IPS DF 19.7 (cell line): ENCODE data around the gene PPM1J.
"Not testable (repeated sequence)": the region's sequence is repeated elsewhere in the genome, so short reads cannot be mapped to it uniquely, and the experiment has no call there.

Experiments used
- DNase-seq: peaks from one replicate; pipeline ENCODE4 v3.0.0-alpha.2; 2013; ENCODE audit warnings: low read depth, low spot score

The PPM1J gene, protein sequence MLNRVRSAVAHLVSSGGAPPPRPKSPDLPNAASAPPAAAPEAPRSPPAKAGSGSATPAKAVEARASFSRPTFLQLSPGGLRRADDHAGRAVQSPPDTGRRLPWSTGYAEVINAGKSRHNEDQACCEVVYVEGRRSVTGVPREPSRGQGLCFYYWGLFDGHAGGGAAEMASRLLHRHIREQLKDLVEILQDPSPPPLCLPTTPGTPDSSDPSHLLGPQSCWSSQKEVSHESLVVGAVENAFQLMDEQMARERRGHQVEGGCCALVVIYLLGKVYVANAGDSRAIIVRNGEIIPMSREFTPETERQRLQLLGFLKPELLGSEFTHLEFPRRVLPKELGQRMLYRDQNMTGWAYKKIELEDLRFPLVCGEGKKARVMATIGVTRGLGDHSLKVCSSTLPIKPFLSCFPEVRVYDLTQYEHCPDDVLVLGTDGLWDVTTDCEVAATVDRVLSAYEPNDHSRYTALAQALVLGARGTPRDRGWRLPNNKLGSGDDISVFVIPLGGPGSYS

DNA sequence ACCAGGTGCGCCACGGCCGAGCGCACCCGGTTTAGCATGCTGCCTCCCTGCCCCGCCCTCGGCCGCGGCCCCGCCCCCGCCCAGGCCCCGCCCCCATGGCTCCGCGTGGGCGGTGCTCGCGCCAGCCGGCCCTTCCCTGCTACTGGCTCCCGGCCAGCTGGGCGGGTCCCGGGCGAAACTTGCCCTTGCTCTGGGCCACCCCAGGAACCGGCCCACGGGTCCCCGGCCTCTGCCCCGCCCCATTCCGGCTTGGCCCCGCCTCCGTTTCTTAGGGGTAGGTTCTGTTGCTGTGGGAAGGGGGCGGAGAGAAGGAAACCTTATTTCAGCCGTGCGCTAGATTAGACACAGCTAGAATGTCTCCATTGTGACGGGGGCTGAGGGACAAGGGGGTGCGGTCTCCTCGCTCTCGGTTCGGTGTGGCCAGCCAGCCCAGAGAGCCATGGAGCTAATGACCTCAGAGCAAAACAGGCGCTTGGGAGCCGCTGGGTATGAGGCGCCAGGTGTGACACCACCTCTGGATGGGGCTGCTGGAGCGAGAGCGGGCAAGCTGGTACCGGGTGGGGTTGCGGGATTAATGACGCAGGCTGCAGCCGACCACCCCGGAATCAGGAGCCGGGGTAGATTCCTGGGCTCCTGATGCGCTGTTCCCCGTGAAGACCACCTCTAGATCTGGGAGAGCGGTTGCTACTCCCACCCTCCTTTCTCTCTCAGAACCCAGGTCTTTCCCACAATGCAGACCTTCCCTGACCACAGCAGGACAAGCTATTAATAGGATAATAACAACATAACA lies at the start of gene PPM1J:
Gene PPM1J, minus strand, starts transcription at position 69 of the 790 bp plus-strand sequence. Its CDS starts 31 bp downstream, at position 38.
- peak; percentile 56 for DNase-seq

DNA sequence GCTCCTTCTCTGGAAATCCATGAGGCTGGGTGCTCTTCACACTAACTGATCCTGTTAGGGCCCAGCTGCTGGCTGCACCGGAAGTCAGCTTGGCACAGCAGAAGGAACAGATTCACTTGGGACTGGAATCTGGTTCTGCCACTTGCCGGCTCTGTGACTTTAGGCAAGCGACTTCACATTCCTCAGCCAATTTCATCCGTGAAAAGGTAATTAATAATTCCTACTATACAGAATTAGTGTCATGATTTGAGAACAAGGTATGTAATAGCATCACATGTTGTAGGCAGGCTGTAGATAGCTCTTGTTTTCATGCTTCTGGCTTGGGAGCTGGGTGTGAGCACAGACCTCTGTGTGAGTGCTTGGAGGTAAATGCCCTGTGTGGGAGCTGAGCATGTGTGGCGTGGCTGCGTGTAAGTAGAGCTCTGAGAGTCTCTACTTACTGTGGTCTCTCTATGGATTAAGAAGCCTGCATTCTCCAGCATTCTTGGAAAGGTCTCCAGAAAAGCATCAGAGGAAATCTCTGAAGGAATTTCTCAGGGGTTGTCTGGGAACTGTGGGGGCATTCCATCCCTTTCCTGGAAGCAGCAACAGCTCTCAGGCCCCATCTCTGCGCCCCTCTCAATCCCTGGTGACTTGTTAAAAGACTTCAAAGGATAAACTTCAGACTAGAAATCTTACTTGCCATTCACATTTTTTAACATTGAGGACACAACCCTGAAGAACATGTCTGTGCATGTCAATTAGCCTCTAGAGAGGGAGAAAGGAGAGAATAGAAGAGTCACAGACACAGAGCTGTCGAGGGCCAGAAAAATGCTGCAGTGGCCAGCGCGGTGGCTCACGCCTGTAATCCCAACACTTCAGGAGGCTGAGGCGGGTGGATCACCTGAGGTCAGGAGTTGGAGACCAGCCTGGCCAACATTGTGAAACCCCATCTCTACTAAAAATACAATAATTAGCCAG lies 47.7 kb upstream of the PPM1J start:
- no peak for DNase-seq

DNA sequence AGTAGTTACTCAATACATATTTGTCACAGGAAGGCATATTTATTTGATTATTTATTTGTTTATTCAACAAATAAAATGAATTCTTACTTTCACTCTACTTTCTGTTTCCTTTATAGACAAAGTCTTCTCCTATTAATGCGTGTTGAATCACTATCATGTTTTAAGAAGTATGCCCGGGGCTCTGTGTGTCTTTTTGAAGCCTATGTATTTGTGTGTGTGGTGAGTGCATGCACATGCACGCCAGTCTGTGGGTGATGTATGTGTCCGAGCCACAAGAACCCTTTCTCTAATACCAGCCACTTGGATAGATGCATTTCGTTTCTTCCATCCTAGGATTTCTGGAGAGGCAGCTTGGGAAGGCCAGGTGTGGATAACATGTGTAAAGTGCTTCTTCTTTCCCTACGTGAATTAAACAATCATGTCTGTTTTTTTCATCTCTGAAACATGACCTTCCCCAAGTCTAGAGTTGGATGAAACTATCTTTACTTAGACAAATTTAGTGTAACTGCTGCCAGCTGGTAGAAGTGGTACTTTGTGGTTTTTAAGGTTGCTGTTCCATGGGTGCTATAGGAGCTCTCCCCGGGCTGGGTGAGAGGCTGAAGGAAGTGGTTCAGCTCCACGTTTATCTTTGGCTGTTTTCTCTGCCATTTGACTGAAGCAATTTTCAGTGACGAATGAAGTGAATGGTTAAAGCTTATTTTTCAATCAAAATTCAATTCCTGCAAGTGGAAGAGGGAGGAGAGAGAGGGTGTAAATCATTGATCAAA lies 46.8 kb upstream of the PPM1J start:
- no peak for DNase-seq

DNA sequence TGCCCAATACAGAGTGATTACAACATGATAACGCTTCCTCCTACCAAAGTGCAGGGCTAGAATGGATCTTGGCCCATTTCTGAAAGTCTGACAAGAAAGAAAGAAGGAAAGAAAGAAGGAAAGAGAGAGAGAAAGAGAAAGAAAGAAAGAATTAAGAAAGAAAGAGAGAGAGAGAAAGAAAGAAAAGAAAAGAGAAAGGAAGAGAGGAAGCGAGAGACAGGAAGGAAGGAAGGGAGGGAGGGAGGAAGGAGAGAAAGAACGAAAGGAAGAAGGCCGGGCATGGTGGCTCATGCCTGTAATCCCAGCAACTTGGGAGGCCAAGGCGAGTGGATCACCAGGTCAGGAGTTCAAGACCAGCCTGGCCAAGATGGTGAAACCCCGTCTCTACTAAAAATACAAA lies 44.1 kb upstream of the PPM1J start:
- no peak for DNase-seq

DNA sequence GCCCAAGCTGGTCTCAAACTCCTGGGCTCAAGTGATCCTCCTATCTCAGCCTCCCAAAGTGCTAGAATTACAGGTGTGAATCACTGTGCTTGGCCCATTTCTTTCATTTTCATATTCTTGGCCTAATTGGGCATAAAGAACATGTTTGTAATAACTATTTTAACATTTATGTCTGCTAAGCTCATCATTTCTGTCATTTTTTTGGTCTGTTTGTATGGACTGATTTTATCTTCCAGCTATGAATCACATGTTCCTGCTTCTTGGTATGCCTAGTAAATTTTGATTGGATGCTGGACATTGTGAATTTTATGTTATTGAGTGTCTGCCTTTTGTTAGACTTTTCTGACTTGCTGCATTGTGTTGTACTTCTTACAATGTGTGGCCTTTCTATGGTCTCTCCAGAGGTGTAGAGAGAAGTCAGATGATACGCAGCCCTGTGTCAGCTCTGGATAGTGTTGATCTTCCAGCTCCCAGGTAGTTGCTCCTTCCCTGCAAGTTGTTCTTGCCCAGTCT lies 39.0 kb upstream of the PPM1J start:
- no peak for DNase-seq

DNA sequence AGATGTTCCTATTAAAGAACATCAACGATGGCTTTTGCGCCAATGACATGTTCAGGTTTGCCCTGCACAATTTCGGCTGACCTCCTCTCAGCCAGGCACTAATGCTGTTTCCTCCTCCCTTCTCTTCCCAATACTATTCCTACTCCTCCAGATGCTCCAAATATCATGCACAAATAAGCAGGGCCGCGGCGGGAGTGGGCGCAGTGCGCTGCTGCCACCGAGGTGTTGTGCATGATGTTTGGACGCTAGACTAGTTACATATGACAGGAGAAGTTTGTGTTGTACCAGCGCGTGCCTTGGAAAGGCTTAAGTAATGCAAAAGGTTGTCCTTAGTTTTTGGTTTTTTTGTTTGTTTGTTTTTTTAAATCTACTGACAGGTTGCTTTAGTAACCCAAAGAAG lies 33.3 kb upstream of the PPM1J start:
- no peak for DNase-seq

DNA sequence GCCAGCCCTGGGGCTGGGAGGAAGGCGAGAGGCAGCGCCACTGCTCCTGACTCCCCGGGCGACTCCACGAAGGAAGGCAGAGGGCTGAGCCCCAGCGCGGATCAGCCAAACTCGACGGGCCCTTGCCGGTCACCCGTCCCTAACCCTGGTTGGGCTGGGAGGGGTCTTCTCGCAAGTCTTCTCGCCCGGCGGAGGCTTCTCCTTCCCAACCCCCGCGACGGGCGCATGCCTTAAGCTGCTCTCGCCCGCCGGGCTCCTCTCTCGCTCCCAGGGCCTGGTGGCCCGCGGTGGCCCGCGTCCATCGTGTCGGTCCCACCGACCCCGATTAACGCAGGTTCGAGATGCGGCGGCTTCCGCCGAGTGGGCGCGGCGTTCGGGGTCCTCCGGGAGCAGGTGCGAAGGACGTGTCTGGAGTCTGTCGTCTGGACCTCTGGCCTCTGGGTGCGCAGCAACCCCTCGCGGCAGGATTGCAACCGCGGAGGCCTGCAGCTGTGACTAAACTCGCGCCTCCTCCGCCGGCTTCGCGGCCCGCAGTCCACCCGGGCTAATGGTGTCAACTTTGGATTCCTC lies 29.0 kb upstream of the PPM1J start:
- no peak for DNase-seq

DNA sequence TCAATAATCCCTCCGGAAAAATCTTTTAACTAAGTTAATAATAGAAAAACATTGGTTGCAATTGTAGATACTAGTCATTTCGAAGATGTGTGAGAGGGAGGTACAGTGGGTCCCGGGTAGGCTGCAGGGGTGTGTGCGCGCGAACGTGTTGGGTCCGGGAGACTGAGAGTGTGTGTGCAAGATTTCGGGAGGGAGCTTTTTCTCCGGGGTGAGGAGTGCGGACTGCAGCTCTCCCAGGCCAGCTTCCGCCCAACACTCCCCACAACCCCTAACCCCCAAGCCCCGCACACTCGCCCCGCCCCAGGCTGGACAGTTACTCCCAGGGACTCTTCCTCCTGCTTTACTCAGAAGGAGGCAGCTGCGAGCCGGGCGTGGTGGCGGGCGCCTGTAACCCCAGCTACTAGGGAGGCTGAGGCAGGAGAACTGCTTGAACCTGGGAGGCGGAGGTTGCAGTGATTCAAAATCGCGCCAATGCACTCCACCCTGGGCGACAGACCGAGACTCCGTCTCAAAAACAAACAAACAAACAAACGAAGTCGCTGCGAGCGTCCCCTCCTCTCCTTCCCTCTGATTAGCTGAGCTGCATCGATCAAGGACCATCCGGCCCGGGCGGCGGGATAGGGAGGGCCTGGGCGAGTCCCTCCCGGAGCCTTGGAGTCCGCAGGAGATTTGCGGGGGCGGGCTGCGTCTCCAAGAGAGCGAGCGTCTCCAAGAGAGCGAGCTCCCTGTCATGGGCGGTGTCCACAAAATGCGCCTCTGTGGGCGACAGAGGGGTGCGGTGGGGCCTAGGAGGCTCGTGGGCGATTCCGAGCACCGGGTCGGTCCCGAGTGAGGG lies 28.3 kb upstream of the PPM1J start:
- DNase-seq, result no peak

DNA sequence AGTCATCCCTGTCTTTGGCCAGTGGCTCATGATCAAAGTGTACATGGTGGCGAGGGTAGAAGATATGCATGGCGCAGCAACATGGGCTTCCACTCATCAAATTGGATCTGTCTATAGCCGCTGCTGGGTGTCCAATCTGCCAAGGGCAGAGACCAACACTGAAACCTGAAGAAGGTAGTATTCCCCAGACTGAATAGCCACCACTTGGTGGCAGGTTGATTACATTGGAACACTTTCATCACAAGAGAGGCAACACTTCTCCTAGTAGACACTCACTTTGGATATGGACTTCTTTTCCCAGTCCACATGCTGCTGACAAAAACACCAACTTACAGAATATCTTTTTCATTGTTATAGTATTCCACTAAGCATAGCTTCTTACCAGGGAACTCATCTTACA lies 22.4 kb upstream of the PPM1J start:
- no peak for DNase-seq

DNA sequence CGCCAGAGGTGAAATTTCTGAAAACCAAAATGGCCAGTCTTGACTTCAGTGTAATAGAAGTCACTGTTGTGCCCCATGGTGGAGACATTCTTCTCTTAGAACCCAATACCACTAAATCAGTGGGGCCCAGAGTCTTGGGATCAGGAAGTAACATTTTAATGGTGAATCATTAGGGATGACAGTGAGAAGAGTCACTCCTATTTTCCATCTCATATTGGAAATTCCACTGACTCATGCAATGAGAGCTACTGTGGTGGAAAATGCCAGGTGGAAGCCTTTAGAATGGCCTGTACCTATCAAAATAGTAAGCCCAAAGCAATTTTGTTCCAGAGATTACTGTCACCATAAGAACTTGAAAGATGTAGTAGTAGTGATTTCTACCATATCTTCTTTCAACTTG lies 20.6 kb upstream of the PPM1J start:
- no peak for DNase-seq

DNA sequence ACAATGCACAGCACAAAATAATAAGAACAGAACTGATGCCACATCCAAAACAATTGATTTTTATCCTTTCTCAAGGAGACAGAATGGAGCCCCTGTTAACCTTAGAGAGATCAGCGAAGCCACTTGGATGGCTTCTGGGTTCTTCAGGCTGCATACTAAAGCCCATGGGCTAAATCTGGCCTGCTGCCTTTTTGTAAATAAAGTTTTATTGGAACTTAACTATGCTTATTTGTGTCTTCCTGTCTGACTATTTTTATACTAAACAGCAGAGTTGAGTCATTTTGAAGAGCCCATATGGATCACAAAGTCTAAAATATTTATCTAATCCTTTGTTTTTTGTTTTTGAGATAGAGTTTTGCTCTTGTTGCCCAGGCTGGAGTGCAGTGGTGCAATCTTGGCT lies 16.3 kb upstream of the PPM1J start:
- DNase-seq, result no peak

DNA sequence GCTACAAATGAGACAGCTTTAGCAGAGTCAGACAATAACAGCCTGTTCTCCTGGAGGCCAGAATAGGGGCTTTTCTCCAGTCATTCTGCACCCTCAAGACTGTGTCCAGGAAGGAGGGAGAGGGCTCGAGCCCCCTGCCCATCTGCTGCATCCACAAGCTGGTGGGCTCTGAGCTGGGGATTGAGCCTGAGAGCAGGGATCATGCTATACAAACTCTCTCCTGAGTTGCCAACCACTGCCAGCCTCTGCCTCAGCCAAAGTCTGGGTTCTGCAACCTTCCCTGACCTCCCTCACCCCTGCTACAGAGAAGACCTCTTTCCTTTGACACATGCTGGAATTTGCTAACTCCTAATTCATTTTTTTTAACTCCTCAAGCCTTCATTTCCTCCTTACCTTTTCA lies 14.8 kb upstream of the PPM1J start:
- DNase-seq, result no peak

DNA sequence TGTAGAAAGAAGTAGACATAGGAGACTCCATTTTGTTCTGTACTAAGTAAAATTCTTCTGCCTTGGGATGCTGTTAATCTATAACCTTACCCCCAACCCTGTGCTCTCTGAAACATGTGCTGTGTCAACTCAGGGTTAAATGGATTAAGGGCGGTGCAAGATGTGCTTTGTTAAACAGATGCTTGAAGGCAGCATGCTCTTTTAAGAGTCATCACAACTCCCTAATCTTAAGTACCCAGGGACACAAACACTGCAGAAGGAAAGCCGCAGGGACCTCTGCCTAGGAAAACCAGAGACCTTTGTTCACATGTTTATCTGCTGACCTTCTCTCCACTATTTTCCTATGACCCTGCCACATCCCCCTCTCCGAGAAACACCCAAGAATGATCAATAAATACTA lies 13.9 kb upstream of the PPM1J start:
- not testable (repeated sequence) for DNase-seq

DNA sequence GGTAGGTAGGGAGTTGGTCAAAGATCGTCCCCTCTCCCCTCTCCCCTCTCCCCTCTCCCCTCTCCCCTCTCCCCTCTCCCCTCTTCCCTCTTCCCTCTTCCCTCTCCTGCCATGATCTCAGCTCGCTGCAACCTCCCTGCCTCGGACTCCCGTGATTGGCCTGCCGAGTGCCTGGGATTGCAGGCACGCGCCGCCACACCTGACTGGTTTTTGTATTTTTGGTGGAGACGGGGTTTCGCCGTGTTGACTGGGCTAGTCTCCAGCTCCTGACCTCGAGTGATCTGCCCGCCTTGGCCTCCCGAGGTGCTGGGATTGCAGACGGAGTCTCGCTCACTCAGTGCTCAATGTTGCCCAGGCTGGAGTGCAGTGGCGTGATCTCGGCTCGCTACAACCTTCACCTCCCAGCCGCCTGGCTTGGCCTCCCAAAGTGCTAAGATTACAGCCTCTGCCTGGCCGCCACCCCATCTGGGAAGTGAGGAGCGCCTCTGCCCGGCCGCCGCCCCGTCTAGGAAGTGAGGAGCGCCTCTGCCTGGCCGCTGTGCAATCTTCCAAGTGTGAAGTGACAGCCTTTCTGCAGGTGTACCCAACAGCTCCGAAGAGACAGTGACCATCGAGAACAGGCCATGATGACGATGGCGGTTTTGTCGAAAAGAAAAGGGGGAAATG lies 13.3 kb upstream of the PPM1J start:
- not testable (repeated sequence) for DNase-seq

DNA sequence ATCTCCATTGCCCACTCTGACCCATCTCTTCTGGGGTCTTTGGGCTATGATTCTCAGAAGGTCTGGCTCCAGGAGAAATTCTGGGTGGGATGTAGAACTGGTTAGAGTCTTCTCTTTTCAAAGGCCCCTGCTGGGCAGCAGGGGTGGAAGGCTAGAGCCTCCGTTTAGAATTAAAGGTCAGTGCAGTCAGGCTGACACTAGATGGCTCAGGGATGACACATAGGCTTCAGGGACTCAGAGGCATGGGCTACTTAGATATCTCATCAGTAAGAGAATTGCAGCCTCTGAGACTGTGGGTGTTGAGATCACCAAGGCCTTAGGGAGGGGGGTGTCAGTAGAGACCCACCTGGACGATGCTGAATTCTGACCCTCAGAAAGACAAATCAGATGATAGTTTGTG lies 12.6 kb upstream of the PPM1J start:
- DNase-seq, result no peak

DNA sequence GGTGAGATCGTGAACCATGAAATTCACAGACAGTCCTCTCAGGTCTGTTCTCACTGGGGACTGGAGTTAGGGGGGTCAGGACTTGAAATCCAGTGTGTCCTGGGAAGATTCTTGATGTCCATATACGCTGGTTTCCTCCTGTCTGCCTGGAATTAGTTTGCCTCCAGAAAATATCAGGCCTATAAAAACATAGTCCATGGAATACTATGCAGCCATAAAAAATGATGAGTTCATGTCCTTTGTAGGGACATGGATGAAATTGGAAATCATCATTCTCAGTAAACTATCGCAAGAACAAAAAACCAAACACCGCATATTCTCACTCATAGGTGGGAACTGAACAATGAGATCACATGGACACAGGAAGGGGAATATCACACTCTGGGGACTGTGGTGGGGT lies 9.1 kb upstream of the PPM1J start:
- not testable (repeated sequence) for DNase-seq

DNA sequence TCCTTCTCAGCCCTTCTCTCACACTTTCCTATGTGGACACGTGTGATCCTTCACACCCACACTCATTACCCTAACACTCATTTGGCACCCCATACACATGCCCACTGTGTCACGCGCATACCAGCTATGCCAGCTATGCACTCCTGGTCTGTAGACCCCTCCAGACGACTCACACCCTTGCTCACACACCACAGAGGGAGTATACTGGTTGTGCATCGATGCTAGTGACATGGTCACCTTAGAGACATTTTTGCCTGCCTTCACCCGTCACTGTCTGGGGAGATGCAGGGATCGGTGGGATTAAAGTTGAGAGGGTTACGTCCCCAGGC lies 8.3 kb upstream of the PPM1J start:
- DNase-seq, result no peak

DNA sequence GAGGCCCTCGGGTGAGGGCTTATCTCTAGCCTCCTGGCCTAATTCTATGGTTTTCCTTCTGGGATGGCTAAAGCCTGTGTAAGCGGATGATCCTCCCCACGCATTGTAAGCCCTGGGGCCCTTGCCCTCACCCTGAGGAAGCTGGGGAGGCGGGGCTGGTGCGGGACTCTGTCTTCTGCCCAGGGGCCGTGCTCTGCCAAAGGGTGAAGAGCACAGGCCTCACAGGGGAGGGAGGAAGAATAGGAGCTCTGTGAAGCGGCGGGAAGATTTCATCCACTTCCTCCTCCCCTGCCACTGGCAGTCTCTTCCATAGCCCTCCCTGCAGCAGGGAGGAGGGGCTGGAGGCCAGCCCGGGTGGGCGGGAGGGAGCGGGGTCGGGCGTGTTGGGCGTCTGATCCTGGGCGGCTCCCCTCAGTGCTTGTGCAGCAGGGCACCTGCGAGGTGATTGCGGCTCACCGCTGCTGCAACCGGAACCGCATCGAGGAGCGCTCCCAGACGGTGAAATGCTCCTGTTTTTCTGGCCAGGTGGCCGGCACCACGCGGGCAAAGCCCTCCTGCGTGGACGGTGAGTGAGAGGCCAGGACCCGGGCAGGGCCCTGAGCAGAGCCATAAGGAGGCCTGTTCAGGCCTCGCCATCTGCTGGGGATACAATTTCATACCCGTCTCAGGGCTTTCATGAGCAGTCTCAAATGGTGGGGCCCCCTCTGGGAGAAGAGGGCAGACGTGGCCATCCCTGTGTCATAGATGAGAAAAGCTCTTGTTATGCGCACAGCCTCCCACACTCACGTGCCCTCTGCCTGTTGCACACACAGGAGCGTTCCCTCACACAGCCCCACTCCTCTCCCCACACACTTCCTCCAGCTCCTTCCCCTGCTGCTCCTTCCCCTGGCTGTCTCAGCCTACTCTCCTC lies 7.7 kb upstream of the PPM1J start:
- no peak for DNase-seq
